Metanephros (tissue), 2 donors: ENCODE results near the gene PAQR4. TPM values are rescaled to one million over a fixed set of nuclear protein-coding genes. Genes with fewer than 3 reads are reported as not detected.

Source experiments
- small RNA-seq: library from RNA; depleted of rRNA; stranded (forward); fragments of <200 nt; gene quantifications from one replicate; pipeline ENCODE3, GENCODE V24; 2014; ENCODE audit warnings: low replicate concordance
- total RNA-seq: library from RNA; depleted of rRNA; stranded (reverse); fragments of >200 nt; gene quantifications from one replicate; pipeline ENCODE4 v1.2.3, GENCODE V29; 2014

Gene PAQR4
- total RNA-seq, result 5.2 TPM

DNA sequence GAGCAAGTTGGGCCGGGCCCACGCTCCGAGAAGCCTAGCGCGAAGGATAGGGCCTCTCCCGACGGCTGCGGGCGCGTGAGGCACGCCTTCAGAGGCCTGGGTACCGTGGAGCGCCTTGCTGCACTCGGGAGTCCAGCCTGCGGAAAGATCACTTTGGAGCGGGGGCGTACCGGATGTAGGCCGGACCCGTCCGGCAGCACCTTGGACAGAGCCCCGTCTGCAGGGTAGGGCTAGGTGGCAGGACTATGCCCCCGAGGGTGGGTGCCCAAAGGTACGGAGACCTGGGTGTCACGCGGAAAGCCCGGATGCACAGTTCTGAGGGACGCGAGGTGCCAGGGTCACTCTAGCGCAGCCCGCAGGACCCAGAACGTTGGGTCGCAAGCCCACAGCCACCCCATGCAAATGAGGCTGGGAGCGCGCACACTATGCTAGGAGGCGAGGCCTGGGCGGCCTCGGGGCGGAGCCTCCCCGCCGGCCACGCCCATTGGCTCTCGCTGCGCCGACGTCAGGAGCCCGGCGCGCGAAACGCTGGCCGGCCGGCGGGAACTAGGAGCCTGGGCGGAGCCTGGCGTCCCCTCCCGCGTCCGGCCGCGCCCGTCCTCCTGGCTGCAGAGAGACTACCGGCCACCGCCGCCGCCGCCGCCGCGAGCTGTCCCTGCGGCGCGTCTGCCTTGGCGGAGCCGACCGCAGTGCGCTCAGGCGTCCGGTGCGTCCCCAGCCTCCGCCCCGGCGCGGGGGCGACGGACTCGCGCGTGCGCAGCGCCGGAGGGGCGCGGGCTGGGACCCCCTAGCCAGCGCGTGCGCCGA lies at the start of gene PAQR4:
PAQR4 (plus strand) TSS at position 611 of the 807 bp plus-strand sequence. CDS start 327 bp downstream, outside the sequence.

DNA sequence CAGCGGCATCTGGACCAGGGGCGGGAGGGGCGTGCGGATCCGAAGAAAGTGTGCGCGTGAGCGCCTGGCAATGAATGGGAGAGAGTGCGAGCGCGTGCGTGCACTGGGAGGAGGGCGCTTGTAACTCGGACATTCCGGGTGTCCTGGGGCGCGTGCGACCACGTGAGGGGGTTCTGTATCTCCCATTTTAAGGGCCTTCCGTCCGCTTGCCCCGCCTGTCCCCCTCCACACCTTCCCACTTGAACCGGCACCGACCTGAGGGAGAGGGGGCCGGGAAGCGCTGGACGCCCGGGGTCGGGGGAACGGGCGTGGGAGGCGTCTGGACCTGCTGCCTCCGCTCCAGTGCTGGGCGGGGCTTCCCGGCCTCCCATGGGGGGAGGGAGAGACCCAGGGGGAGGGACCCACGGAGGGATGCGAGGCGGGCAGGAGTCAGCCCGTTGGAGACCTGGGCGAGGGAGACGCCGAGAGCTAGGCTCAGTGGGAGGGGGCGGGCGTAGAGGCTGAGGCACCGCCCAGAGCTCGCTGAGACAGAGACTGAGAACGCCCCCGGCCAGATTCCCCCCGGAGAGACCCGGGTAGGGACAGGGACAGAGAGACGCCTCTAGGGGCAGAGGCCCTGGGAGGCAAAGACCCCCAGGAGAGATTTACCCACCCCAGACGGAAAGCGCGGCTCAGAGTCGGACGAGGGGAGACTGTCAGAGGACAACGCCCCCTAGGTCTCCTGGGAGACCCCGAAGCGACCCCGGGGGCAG lies 5.2 kb upstream of the PAQR4 start, which contains the start of gene KREMEN2:
KREMEN2 (plus strand) TSS at position 553 of the 752 bp plus-strand sequence. CDS start 246 bp downstream, outside the sequence.

DNA sequence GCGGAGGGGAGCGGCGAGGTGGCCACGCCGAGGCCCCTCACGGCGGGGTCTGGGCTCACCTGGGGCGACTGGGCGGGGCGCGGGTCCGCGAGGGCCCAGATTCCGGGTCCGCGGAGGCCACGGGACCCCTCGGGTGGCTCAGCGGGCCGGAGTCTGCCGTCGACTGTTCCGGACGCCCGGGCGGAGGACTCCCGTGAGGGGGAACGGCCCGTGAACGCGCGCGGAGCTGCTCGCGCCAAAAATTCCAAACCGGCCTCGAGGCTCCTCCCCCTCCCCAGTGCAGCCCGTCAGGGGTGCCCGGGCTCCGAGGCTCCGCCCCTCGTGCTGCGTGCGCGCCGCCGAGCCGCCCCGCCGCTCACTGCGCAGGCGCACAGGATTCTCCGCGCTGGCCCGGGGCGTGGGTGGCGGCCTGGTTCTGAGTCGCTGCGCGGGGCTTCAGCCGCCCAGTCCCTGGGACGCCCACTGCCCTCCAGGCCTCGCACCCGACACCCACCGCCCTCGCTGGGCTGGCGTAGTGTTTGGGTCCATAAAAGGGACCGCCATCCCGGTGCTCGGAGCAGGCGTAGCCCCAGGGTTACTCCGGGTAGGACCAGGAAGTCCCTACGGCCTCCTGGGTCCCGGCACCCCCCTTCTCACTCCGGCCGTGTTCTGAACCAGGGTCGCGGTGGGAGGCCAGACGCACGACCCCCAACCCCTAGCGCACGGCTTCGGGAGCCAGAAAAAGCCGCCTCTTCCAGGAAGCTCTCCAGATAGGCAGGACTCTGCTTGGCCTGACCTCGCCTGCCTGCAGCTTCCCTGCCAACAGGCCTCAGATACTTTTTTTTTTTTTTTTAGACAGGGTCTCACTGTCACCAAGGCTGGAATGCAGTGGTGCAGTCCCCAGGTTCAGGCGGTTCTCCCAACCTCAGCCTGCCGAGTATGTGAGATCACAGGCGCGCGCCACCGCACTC lies 11.4 kb downstream of the PAQR4 start, which contains the start of gene PKMYT1:
PKMYT1 (minus strand) TSS at position 220 of the 950 bp plus-strand sequence. CDS start 789 bp downstream, outside the sequence.

DNA sequence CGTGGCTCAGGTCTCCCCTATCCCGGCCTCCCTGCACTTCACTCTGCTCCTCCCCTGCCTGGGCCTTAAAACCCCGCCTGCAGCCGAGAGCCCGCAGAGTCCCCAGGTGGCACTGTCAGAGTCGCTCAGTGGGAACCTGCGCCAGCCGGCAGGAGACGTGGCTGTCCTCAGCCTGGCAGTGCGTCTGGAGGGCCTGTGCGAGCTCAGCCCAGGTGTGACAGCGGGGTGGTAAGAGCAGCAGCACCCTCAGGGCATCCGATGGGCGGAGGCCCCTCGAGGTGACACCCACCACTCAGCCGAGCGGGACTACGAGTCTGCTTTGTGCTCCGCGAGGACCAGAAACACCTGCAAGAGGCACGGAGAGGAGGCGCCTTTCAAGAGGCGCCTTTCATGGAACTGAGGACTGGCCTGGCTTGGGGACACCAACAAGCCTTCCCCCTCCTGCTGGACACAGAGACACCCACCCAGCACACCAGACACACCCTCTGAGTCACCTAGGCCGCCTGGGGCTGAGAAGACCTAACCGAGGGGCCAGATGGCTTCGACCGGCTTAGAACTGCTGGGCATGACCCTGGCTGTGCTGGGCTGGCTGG lies 43.8 kb downstream of the PAQR4 start, which contains the start of gene CLDN9:
CLDN9 (plus strand) TSS at position 96 of the 593 bp plus-strand sequence; CDS start at position 536, 440 bp downstream.

DNA sequence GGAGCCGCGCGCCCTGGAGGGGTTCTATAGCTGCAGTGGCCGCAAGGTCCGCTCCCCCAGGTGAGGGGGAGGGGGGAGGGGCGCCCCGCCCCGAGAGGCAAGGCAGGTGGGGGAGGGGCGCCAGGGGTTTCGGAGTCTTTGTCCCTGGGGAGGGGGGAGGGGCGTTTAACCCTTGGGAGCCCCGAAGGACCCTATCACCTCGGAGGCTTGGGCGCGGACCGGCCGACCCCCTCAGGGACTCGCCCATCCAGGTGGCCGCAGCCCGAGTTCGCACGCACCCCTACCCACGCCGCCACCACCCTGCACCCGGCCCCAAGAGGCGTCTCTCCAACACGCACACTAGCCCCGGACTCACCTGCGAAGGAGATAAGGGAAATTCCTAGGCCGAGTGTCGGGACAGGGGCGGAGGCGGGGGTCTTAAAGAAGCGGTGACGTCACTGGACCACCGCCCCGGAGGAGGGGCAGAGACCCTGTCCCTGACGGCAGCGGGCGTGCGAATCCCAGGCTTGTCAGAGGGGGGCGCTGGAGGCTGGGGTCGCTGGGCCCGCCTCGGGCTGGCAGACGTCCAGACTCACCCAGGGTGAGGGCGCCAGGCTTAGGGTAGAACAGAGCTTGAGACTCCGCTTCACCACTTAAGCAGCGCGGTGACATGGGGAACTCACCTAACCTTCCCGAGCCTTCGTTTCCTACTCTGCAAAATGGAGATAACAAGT lies 48.8 kb downstream of the PAQR4 start, which contains the start of gene CLDN6:
CLDN6 (minus strand) TSS at position 390 of the 713 bp plus-strand sequence. CDS start 2,162 bp downstream, outside the sequence.

DNA sequence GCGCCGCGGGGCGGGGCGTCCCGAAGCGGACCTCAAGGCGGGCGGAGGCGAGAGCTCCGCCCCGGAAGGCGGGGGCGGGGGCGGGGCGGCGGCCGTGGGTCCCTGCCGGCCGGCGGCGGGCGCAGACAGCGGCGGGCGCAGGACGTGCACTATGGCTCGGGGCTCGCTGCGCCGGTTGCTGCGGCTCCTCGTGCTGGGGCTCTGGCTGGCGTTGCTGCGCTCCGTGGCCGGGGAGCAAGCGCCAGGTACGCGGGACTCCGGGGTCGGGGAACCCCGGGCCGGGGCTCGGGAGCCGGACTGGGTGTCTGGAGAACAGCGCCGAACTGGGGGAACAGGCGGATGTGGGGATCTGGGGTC lies 51.1 kb downstream of the PAQR4 start, which contains the start of gene TNFRSF12A:
TNFRSF12A (plus strand) TSS at position 122 of the 357 bp plus-strand sequence; CDS start at position 152, 30 bp downstream.

Small RNAs within 50 kb of the gene (small RNA-seq; reads per million reads assigned to genes)
- gene LINC00514, result not detected

Other genes starting within 250 kb of the PAQR4 start
- gene PRSS27, start 249.1 kb upstream of the PAQR4 start, total RNA-seq, result 0.47 TPM
- gene SRRM2, start 216.7 kb upstream of the PAQR4 start, total RNA-seq, result 260 TPM
- gene ELOB, start 192.1 kb upstream of the PAQR4 start, total RNA-seq, result 166 TPM
- gene PRSS33, start 181.8 kb upstream of the PAQR4 start, total RNA-seq, result 1.2 TPM
- gene PRSS41, start 170.9 kb upstream of the PAQR4 start, total RNA-seq, result not detected
- not detected for gene PRSS21, start 152.1 kb upstream of the PAQR4 start, total RNA-seq
- 0.70 TPM for gene ZG16B, start 139.0 kb upstream of the PAQR4 start, total RNA-seq
- 4.1 TPM for gene PRSS22, start 111.2 kb upstream of the PAQR4 start, total RNA-seq
- gene FLYWCH2, start 86.1 kb upstream of the PAQR4 start, total RNA-seq, result 44.1 TPM
- gene FLYWCH1, start 57.4 kb upstream of the PAQR4 start, total RNA-seq, result 23.8 TPM
- 2.9 TPM for gene KREMEN2, start 5.1 kb upstream of the PAQR4 start, total RNA-seq
- 8.6 TPM for gene PKMYT1, start 11.1 kb downstream of the PAQR4 start, total RNA-seq
- 2.5 TPM for gene CLDN9, start 43.6 kb downstream of the PAQR4 start, total RNA-seq
- 7.6 TPM for gene CLDN6, start 48.8 kb downstream of the PAQR4 start, total RNA-seq
- 25.6 TPM for gene TNFRSF12A, start 51.0 kb downstream of the PAQR4 start, total RNA-seq
- 25.4 TPM for gene HCFC1R1, start 54.6 kb downstream of the PAQR4 start, total RNA-seq
- gene THOC6, start 54.7 kb downstream of the PAQR4 start, total RNA-seq, result 18.2 TPM
- gene BICDL2, start 67.6 kb downstream of the PAQR4 start, total RNA-seq, result 3.3 TPM
- 4.4 TPM for gene MMP25, start 77.2 kb downstream of the PAQR4 start, total RNA-seq
- 44.8 TPM for gene IL32, start 96.3 kb downstream of the PAQR4 start, total RNA-seq
- gene ZSCAN10, start 129.9 kb downstream of the PAQR4 start, total RNA-seq, result 0.12 TPM
- gene ZNF205, start 143.2 kb downstream of the PAQR4 start, total RNA-seq, result 19.0 TPM
- 13.0 TPM for gene ZNF213, start 165.7 kb downstream of the PAQR4 start, total RNA-seq
- gene OR1F1, start 218.9 kb downstream of the PAQR4 start, total RNA-seq, result not detected